Activated CD4-positive, alpha-beta T cell treated with anti-CD3 and anti-CD28 coated beads for 24 hours (primary cell): ENCODE measurements around the gene PAGR1.
"Not testable (repeated sequence)": the region's sequence is repeated elsewhere in the genome, so short reads cannot be mapped to it uniquely, and the experiment has no call there.

Experiments
- DNase-seq, 2 donors: peaks; one replicate each; pipeline ENCODE4 v3.0.0-alpha.2; 2020; ENCODE audit warnings: low read depth in 2 of 2

Gene PAGR1

GRCh38 chr16:29864205-29864604, 48.3 kb downstream of the PAGR1 start:
- DNase-seq: no peak

DNA sequence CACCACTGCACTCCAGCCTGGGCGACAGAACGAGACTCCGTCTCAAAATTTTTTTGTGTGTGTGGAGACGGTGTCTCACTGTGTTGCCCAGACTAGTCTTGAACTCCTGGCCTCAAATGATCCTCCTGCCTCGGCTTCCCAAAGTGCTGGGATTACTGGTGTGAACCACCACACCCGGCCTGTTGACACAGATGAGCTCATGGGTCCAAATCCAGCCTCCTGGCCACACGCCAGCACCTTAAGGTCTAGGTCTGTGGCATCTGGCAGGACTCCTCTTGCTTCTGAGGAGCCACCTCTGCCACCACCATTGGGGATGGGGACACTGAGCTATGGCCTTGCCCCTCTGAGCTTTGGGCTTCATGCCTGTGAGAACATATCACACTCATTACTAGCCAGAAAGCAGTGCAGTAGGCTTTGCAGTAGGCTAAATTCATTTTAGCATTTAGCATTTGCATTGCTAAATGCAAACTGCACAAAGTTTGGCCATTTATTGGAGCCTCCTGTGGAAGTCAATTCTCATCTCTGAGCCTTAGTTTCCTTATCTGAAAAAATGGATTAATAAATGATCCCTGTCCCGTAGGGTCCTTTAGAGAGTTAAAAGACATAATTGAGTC, 52.6 kb downstream of the PAGR1 start:
- DNase-seq: no peak

- not testable (repeated sequence) for DNase-seq
These were observed 53.1 kb downstream of the PAGR1 start for GRCh38 chr16:29869067-29869466.
